Esophagus muscularis mucosa (tissue), 4 donors: ENCODE data around the gene PCDHB7.
"Not testable (repeated sequence)": the region's sequence is repeated elsewhere in the genome, so short reads cannot be mapped to it uniquely, and the experiment has no call there.

ENCODE experiments used
- CTCF ChIP-seq, 3 experiments: fragments of 200-600 bp in 2 of 3; fragments of 450-650 bp in 1 of 3; sonication (generic) in 2 of 3; IDR thresholded peaks; one replicate each; pipeline ENCODE4 v1.5.1; 2017 to 2019; ENCODE audit warnings: antibody characterized with exemption in 3 of 3, mild to moderate bottlenecking in 2 of 3, moderate library complexity in 1 of 3
- EP300 ChIP-seq: sonication (generic); formaldehyde crosslinking; IDR thresholded peaks from one replicate; pipeline ENCODE4 v1.6.1; 2017; ENCODE audit warnings: antibody characterized with exemption
- POLR2A ChIP-seq: fragments of 450-650 bp; IDR thresholded peaks from one replicate; pipeline ENCODE4 v1.6.1; 2017; ENCODE audit warnings: antibody characterized with exemption, moderate library complexity, mild to moderate bottlenecking, low read depth

- TF ChIP-seq EP300; POLR2A; CTCF (IDR thresholded peaks at IDR 0.05): not testable (repeated sequence)
Measured at GRCh38 chr5:141151632-141152031, 20.8 kb upstream of the PCDHB7 start.
